GM23338 (cell line): Measurements from ENCODE around the gene FGF21. TPM values are rescaled to one million over a fixed set of nuclear protein-coding genes. Genes with fewer than 3 reads are reported as not detected.

Experiments used
- ATAC-seq: fragments of 200-7000 bp; cut with Tn5 transposase; 3 replicates; pipeline ENCODE4 v1.9.1; 2020
- DNase-seq: peaks from one replicate; pipeline ENCODE4 v3.0.0-alpha.2; 2015; ENCODE audit warnings: low spot score
- H2AFZ ChIP-seq: fragments of 200-600 bp; sonication (generic); 2 replicates; pipeline ENCODE4 v1.8.0; 2016; ENCODE audit warnings: antibody characterized with exemption, mild to moderate bottlenecking, moderate library complexity
- H3F3A ChIP-seq: fragments of 200-600 bp; sonication (generic); replicated peaks from 2 replicates; pipeline ENCODE4 v1.8.0; 2017; ENCODE audit warnings: antibody characterized with exemption, mixed run types, low read depth
- H3K27ac ChIP-seq: fragments of 200-600 bp; sonication (generic); 2 replicates; pipeline ENCODE4 v1.6.1; 2016; ENCODE audit warnings: low read depth
- H3K27me3 ChIP-seq: fragments of 200-600 bp; sonication (generic); 2 replicates; pipeline ENCODE4 v1.8.0; 2016; ENCODE audit warnings: mild to moderate bottlenecking, mixed run types, moderate library complexity; ENCODE audit not compliant: insufficient read depth
- H3K36me3 ChIP-seq: fragments of 200-600 bp; sonication (generic); 2 replicates; pipeline ENCODE4 v1.8.0; 2016; ENCODE audit warnings: mild to moderate bottlenecking; ENCODE audit not compliant: insufficient read depth
- H3K4me1 ChIP-seq: fragments of 200-600 bp; sonication (generic); 2 replicates; pipeline ENCODE4 v1.8.0; 2016; ENCODE audit warnings: mild to moderate bottlenecking, moderate library complexity; ENCODE audit not compliant: insufficient read depth
- H3K4me2 ChIP-seq: fragments of 200-600 bp; sonication (generic); 2 replicates; pipeline ENCODE4 v1.7.1; 2017; ENCODE audit warnings: mixed run types
- H3K4me3 ChIP-seq: fragments of 200-600 bp; sonication (generic); 2 replicates; pipeline ENCODE4 v1.6.1; 2016; ENCODE audit warnings: mixed run types
- H3K79me2 ChIP-seq: fragments of 200-600 bp; sonication (generic); replicated peaks from 2 replicates; pipeline ENCODE4 v1.8.0; 2017; ENCODE audit warnings: mild to moderate bottlenecking; ENCODE audit not compliant: insufficient read depth
- H3K9me2 ChIP-seq: fragments of 200-600 bp; sonication (generic); 2 replicates; pipeline ENCODE4 v1.8.0; 2017; ENCODE audit not compliant: insufficient read depth
- H4K20me1 ChIP-seq: fragments of 200-600 bp; sonication (generic); replicated peaks from 2 replicates; pipeline ENCODE4 v1.8.0; 2017; ENCODE audit warnings: mild to moderate bottlenecking; ENCODE audit not compliant: insufficient read depth
- H3K27ac Mint-ChIP-seq: 2 replicates; pipeline ENCODE4 v1.8.0; 2020; ENCODE audit warnings: inconsistent platforms, mild to moderate bottlenecking, moderate library complexity, mixed read lengths
- H3K27me3 Mint-ChIP-seq: 3 replicates; pipeline ENCODE4 v1.8.0; 2022; ENCODE audit warnings: low read depth, mild to moderate bottlenecking, moderate library complexity, mixed read lengths, inconsistent platforms; ENCODE audit not compliant: insufficient read depth, poor library complexity
- H3K36me3 Mint-ChIP-seq: 3 replicates; pipeline ENCODE4 v1.8.0; 2021; ENCODE audit warnings: low read depth, mild to moderate bottlenecking, inconsistent platforms, moderate library complexity, mixed read lengths
- H3K4me1 Mint-ChIP-seq: 3 replicates; pipeline ENCODE4 v1.8.0; 2020; ENCODE audit warnings: mild to moderate bottlenecking, inconsistent platforms, mixed read lengths
- H3K4me3 Mint-ChIP-seq: 3 replicates; pipeline ENCODE4 v1.8.0; 2021; ENCODE audit warnings: moderate library complexity, mild to moderate bottlenecking, inconsistent platforms, mixed read lengths
- H3K9me3 Mint-ChIP-seq: 3 replicates; pipeline ENCODE4 v1.8.0; 2020; ENCODE audit warnings: moderate library complexity, mild to moderate bottlenecking, inconsistent platforms, mixed read lengths
- STAT1 ChIP-seq: IDR thresholded peaks from one replicate; pipeline ENCODE4 v1.6.1; 2016; ENCODE audit warnings: antibody characterized with exemption; ENCODE audit not compliant: unreplicated experiment
- polyA plus RNA-seq: library from polyadenylated mRNA; unstranded; fragments of >200 nt; fragmentation: Nextera tagmentation; extraction: Ambion mirVana; gene quantifications from 2 replicates; pipeline ENCODE4 v1.2.1, GENCODE V29; 2016
- total RNA-seq: library from RNA; depleted of rRNA; stranded (reverse); fragments of >200 nt; shearing (Covaris generic); gene quantifications from 2 replicates; pipeline ENCODE4 v1.2.3, GENCODE V29; 2014
- TF ChIP-seq, protein P1 (sequence below): fragments of 250-450 bp; sonication (Bioruptor Pico); IDR thresholded peaks from 2 replicates; pipeline ENCODE4 v1.5.0; 2020; ENCODE audit warnings: mild to moderate bottlenecking, moderate library complexity
- TF ChIP-seq, protein P2 (sequence below): IDR thresholded peaks from one replicate; pipeline ENCODE4 v1.6.1; 2018; ENCODE audit warnings: antibody characterized with exemption; ENCODE audit not compliant: unreplicated experiment

Gene FGF21
- total and polyA plus RNA-seq, 2 experiments from 2014 or later: 0.78 to 1.3 TPM

DNA sequence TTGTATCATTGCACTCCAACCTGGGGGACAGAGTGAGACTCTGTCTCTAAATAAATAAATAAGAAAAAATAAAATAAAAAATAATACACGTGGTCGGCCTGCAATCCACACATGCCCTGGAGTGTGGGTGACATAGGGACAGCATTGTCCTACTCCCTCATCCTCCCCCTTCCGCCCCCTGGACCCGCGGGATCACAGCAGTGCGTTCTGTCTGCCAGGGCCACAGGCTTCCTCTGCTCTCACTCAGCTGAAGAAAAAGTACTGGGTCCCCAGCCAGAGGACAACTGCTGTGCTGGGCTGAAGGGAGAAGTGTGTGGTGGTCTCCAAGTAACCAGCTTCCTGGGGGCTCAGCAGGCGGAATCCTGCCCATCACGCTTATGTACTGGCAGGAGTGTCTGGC lies 49.2 kb downstream of the FGF21 start:
- H3K9me3 Mint-ChIP-seq: no peaks in the 10 kb centered on the region
- Histone ChIP-seq H4K20me1 (no peaks in the 10 kb centered on the region), H3K4me1 (peaks cover 21% of the 10 kb centered on the region), H3K9me2 (no peaks in the 10 kb centered on the region), H3K27me3 (no peaks in the 10 kb centered on the region), H3K4me2 (no peak overlapping the region), H2AFZ (no peak overlapping the region), H3K79me2 (no peaks in the 10 kb centered on the region), H3K27ac (no peak overlapping the region), H3F3A (peaks cover 13% of the 10 kb centered on the region; the same call in 1 of the 2 replicates), H3K4me3 (no peak overlapping the region), H3K36me3 (no peaks in the 10 kb centered on the region)
- TF ChIP-seq, protein P1, sequence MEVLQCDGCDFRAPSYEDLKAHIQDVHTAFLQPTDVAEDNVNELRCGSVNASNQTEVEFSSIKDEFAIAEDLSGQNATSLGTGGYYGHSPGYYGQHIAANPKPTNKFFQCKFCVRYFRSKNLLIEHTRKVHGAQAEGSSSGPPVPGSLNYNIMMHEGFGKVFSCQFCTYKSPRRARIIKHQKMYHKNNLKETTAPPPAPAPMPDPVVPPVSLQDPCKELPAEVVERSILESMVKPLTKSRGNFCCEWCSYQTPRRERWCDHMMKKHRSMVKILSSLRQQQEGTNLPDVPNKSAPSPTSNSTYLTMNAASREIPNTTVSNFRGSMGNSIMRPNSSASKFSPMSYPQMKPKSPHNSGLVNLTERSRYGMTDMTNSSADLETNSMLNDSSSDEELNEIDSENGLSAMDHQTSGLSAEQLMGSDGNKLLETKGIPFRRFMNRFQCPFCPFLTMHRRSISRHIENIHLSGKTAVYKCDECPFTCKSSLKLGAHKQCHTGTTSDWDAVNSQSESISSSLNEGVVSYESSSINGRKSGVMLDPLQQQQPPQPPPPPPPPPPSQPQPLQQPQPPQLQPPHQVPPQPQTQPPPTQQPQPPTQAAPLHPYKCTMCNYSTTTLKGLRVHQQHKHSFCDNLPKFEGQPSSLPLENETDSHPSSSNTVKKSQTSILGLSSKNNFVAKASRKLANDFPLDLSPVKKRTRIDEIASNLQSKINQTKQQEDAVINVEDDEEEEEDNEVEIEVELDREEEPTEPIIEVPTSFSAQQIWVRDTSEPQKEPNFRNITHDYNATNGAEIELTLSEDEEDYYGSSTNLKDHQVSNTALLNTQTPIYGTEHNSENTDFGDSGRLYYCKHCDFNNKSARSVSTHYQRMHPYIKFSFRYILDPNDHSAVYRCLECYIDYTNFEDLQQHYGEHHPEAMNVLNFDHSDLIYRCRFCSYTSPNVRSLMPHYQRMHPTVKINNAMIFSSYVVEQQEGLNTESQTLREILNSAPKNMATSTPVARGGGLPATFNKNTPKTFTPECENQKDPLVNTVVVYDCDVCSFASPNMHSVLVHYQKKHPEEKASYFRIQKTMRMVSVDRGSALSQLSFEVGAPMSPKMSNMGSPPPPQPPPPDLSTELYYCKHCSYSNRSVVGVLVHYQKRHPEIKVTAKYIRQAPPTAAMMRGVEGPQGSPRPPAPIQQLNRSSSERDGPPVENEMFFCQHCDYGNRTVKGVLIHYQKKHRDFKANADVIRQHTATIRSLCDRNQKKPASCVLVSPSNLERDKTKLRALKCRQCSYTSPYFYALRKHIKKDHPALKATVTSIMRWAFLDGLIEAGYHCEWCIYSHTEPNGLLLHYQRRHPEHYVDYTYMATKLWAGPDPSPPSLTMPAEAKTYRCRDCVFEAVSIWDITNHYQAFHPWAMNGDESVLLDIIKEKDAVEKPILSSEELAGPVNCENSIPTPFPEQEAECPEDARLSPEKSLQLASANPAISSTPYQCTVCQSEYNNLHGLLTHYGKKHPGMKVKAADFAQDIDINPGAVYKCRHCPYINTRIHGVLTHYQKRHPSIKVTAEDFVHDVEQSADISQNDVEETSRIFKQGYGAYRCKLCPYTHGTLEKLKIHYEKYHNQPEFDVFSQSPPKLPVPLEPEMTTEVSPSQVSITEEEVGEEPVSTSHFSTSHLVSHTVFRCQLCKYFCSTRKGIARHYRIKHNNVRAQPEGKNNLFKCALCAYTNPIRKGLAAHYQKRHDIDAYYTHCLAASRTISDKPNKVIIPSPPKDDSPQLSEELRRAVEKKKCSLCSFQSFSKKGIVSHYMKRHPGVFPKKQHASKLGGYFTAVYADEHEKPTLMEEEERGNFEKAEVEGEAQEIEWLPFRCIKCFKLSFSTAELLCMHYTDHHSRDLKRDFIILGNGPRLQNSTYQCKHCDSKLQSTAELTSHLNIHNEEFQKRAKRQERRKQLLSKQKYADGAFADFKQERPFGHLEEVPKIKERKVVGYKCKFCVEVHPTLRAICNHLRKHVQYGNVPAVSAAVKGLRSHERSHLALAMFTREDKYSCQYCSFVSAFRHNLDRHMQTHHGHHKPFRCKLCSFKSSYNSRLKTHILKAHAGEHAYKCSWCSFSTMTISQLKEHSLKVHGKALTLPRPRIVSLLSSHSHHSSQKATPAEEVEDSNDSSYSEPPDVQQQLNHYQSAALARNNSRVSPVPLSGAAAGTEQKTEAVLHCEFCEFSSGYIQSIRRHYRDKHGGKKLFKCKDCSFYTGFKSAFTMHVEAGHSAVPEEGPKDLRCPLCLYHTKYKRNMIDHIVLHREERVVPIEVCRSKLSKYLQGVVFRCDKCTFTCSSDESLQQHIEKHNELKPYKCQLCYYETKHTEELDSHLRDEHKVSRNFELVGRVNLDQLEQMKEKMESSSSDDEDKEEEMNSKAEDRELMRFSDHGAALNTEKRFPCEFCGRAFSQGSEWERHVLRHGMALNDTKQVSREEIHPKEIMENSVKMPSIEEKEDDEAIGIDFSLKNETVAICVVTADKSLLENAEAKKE: no peak
- TF ChIP-seq, protein P2, sequence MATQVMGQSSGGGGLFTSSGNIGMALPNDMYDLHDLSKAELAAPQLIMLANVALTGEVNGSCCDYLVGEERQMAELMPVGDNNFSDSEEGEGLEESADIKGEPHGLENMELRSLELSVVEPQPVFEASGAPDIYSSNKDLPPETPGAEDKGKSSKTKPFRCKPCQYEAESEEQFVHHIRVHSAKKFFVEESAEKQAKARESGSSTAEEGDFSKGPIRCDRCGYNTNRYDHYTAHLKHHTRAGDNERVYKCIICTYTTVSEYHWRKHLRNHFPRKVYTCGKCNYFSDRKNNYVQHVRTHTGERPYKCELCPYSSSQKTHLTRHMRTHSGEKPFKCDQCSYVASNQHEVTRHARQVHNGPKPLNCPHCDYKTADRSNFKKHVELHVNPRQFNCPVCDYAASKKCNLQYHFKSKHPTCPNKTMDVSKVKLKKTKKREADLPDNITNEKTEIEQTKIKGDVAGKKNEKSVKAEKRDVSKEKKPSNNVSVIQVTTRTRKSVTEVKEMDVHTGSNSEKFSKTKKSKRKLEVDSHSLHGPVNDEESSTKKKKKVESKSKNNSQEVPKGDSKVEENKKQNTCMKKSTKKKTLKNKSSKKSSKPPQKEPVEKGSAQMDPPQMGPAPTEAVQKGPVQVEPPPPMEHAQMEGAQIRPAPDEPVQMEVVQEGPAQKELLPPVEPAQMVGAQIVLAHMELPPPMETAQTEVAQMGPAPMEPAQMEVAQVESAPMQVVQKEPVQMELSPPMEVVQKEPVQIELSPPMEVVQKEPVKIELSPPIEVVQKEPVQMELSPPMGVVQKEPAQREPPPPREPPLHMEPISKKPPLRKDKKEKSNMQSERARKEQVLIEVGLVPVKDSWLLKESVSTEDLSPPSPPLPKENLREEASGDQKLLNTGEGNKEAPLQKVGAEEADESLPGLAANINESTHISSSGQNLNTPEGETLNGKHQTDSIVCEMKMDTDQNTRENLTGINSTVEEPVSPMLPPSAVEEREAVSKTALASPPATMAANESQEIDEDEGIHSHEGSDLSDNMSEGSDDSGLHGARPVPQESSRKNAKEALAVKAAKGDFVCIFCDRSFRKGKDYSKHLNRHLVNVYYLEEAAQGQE: no peak
- no peak for TF ChIP-seq STAT1
- H3K36me3 Mint-ChIP-seq: no peaks in the 10 kb centered on the region; the same call in 2 of the 3 replicates
- H3K27ac Mint-ChIP-seq: no peak overlapping the region
- no peak for ATAC-seq
- no peak for DNase-seq
- H3K27me3 Mint-ChIP-seq: peaks cover 14% of the 10 kb centered on the region
- no peak overlapping the region for H3K4me3 Mint-ChIP-seq
- peaks cover 28% of the 10 kb centered on the region for H3K4me1 Mint-ChIP-seq
